Neural cell (in vitro differentiated cells): ENCODE data around the gene TICAM2. TPM values are rescaled to one million over a fixed set of nuclear protein-coding genes. Genes with fewer than 3 reads are reported as not detected.

Source experiments
- polyA plus RNA-seq: library from polyadenylated mRNA; depleted of rRNA; stranded (reverse); fragments of >200 nt; gene quantifications from 2 replicates; pipeline ENCODE4 v1.2.3, GENCODE V29; 2014

The TICAM2 gene
- polyA plus RNA-seq, 1 donor from 2014 or later: not detected

Other genes starting within 250 kb of the TICAM2 start
- 15.1 and 16.4 TPM in 2 replicates for gene FEM1C, start 57.7 kb downstream of the TICAM2 start, polyA plus RNA-seq
- 62.4 and 74.3 TPM in 2 replicates for gene TMED7, start 23.6 kb upstream of the TICAM2 start, polyA plus RNA-seq
- 168 and 201 TPM in 2 replicates for gene CDO1, start 214.2 kb upstream of the TICAM2 start, polyA plus RNA-seq
- gene ATG12, start 239.1 kb upstream of the TICAM2 start, polyA plus RNA-seq: 135 and 141 TPM in 2 replicates
- 157 and 207 TPM in 2 replicates for gene AP3S1, start 239.5 kb upstream of the TICAM2 start, polyA plus RNA-seq